NK-92 (cell line): ENCODE results near the gene COL16A1.

Experiments used
- DNase-seq: peaks from one replicate; lab custom pipeline; 2025; ENCODE audit not compliant: unreplicated experiment; lab: John Stamatoyannopoulos, UW

Gene COL16A1

DNA sequence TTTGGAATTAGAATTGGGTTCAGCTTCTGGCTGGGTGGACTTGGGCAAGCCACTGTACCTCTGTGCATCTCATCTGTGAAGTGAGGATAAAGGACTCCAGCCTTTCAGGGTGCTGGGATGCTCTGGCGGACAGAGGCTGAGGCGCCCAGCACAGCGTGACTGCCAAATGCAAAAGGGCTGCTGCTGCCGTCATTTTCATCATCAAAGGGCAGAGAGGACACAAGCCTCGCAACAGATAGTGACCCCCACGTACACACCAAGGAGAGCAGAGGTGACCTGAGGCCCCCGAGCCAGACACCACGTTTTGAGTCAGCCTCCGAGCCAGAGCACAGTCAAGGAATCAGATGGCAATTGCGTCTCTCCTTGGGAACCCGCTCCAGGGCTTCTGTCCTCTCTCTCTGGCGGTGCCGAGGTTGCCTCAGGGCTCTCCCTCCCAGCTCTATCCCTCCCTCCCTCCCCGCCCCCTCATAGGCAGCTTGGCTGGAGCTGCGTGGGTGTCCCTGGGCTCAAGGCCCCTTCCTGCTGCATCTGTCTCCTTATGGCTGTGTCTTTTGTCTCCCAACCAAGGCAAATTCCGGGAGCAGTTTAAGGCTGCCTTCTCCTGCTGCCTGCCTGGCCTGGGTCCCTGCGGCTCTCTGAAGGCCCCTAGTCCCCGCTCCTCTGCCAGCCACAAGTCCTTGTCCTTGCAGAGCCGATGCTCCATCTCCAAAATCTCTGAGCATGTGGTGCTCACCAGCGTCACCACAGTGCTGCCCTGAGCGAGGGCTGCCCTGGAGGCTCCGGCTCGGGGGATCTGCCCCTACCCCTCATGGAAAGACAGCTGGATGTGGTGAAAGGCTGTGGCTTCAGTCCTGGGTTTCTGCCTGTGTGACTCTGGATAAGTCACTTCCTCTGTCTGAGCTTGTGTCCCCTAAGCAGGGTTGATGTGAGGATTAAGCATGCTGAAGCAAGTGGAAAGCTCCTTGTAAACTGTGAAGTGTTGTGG is 77.3 kb downstream of the COL16A1 start:
- DNase-seq, result no peak

GRCh38 chr1:31625561-31626222 is 78.1 kb downstream of the COL16A1 start:
- no peak for DNase-seq

DNA sequence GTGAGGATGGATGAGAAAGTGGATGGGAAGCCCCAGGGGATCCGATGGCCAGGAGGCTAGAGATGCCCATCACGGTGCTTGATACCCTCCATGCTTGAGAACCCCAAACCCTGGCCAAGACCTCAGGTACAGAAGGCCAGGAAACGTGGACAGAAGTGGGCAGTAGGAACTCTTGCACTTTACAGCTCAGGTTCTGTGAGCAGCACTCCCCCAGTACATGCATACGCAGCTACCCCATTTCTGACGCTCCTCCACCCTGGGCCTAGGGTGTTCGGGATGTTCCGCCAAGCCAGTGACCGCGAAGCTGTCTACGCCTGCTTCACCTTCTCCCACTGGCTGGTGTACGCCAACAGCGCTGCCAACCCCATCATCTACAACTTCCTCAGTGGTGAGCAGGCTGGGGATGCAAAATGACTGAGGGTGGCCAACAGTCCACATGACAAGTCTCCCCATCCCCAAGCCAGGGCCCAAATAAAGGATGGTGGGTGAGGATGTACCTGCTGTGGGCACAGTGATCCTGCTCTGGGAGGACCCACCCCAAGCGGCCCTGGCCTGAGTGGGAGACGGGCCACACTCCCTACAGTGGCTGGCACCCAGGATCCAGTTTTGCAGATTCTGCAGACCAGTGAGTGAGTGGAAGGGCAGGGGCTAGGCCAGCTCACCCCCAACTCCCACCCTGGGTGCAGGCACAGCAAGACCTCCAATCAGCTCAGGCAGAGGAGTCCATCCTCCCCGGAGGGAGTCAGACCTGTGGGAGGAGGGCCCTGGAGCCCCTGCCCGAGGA is 78.9 kb downstream of the COL16A1 start:
- DNase-seq, result no peak

- DNase-seq, result no peak
Observed at GRCh38 chr1:31624309-31624708, 79.5 kb downstream of the COL16A1 start.

DNA sequence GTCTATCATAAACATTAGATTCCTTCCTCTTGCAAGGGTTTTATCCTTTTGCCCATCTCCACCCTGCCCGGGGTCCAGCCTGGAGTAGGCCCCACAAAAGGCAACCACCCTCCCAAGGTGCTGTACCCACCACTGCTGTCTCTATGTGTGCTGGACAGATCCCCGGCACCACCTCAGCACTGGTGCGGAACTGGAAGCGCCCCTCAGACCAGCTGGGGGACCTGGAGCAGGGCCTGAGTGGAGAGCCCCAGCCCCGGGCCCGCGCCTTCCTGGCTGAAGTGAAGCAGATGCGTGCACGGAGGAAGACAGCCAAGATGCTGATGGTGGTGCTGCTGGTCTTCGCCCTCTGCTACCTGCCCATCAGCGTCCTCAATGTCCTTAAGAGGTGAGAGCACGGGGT is 80.5 kb downstream of the COL16A1 start:
- no peak for DNase-seq

DNA sequence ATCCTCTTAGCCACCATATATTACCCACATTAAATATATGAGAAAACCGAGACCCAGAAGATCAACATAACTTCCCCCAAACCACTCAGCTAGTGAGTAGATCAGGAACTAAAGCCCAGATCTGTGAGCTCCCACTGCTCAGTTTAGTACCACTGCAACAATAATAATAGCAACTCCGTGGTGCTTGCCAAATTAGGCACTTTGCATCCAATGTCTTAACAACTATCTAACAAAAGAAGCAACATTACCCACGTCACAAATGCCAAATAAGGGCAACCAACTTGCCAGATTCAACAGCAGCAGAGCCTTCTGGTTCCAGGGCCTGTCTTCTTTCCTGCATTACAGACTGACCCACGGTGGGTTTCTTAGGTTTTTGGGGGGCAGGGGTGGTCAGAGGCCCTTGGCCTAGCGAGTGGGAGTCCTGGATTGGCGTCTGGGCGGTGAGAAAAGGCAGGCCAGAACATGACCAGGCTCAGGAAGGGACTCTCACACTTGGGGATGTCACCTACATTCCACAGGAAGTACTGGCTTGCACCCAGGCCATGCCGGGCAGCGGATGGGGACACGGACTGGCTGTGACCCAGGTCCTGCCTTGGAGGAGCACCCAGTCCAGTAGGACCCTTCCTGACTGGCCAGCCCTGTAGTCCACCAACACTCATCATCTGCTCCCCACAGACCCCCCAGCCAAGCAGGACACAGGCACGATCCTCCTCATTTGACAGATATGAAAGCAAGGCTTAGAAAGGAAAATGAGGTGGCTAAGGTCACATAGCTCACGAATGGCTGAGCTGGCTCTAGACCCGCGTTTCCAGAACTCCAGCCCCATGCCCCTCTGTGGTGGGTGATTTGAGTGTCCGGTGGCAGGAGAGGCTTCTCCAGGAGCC is 81.7 kb downstream of the COL16A1 start:
- DNase-seq, result no peak

GRCh38 chr1:31621498-31621820 is 82.4 kb downstream of the COL16A1 start:
- DNase-seq, result no peak

GRCh38 chr1:31620631-31621497 is 83.0 kb downstream of the COL16A1 start:
- no peak for DNase-seq

DNA sequence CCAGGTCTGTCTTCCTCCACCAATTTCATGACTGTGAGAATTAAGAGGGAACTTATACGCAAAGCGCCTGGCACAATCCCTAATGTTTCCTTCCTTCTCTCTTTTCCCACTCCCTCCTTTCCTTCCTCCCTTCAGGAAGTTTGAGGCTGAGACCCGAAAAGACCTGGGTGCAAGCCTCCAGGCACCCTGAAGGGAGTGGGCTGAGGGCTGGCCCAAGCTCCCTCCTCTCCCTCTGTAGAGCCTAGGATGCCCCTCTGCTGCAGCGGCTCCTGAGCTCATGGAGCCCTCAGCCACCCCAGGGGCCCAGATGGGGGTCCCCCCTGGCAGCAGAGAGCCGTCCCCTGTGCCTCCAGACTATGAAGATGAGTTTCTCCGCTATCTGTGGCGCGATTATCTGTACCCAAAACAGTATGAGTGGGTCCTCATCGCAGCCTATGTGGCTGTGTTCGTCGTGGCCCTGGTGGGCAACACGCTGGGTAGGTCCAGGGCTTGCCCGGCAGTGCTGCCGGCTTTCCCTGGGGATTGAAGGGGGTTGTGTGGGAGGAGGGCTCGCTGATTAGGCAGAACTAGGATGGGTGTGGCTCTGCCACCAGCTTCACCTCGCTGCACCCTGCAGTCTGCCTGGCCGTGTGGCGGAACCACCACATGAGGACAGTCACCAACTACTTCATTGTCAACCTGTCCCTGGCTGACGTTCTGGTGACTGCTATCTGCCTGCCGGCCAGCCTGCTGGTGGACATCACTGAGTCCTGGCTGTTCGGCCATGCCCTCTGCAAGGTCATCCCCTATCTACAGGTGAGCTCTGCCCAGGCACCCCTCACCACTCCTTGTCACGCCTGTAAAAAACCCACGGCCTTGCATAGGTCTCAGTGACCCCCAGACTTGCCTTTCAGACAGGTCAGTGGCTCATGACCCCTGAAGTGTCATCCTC is 84.6 kb downstream of the COL16A1 start:
- no peak for DNase-seq

GRCh38 chr1:31617916-31618746 is 85.7 kb downstream of the COL16A1 start:
- no peak for DNase-seq

DNA sequence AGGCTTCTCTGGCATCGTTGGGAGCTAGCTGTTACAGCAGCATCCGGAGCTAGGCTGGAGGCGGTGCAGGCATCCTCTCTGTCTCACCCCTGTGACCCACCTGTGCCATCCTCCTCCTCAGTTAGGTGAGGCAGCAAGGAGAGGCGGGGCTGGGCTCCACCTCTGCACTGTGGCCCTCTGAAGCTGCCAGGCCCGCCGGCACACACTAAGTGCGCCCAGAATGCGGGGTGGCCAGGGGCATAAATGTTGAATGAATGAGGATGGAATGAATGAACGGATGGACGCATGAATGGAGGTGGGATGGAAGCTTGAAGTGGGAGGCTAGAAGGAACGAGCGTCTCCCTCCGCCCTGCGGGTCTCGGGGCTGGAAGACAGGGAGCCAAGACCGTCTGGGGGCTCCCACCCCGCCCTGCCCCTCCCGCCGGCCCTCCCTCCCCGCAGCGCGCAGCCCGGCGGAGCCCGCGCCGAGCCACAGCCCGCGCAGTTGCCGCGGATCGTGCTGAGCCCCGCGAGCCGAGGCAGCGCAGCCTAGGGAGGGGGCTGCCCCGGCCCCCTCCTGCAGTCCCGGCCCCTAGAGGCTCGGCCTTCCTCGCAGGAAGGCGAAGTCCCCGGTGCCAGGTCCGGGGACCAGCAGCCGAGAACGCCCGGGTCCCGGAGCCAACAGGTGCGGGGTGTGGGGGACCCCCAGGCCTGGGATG is 86.5 kb downstream of the COL16A1 start, which contains the start of gene HCRTR1:
TSS of gene HCRTR1 (plus strand) at position 472 of the 698 bp plus-strand sequence. CDS start 1,504 bp downstream, outside the sequence.
- DNase-seq, result no peak

- DNase-seq, result no peak
Observed at GRCh38 chr1:31615939-31616338, 87.9 kb downstream of the COL16A1 start.

DNA sequence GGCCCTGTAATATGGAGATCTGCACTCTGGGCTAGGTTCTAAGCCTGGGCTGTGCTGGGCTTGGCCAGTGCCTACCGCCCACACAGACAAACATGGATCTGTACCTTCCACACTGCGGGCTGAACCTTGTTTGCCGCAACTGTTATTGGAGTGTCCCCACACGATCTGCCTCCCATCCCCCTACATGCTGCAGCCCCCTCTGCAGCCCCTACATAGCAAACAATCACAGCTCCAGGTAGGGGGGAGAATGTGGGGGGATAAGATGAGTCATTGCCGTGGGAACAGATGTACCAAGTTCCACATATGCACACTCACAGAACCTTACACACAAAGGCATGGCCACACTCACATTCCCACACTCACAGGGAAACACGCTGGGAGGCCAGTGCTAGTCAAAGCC is 88.4 kb downstream of the COL16A1 start:
- DNase-seq, result no peak

- DNase-seq, result no peak
Observed at GRCh38 chr1:31614414-31615005, 89.3 kb downstream of the COL16A1 start.

DNA sequence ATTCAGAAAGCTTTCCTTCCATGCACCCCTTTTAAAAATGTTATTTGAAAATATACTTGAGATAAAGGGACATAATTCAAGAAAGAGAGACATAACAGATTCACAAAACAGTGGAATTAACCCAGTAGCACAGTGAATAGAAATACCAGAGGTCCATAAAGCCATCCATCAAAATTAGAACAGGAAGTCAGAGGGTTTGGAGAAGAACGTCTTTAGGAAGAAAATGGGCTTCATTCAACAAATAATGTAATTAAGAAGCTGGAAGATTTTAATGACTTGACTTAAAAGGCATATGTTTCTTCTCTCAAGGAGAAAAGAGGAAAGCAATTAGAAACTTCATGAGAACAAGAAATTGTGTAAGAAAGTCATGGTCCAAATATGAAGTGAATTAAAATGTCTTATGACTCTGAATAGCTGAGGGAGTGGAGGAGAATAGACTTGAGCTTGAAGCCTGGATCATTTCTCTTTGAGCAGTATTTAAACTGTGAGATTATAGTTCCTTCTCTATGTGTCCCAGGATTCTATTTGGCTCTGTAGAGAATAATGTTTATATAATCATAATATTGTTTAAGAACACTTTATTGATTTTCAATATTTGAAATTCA is 94.2 kb downstream of the COL16A1 start:
- DNase-seq, result no peak

GRCh38 chr1:31607360-31607759 is 96.5 kb downstream of the COL16A1 start:
- DNase-seq, result no peak
